WERI-Rb-1 (cell line): ENCODE measurements around the gene TMED7.

Source experiments
- DNase-seq: peaks from one replicate; pipeline ENCODE4 v3.0.0-alpha.2; 2020
- H3K27ac ChIP-seq: fragments of 250-450 bp; sonication (Bioruptor Pico); 2 replicates; pipeline ENCODE4 v1.5.1; 2020; ENCODE audit warnings: mild to moderate bottlenecking, moderate library complexity
- H3K27me3 ChIP-seq: fragments of 250-450 bp; sonication (Bioruptor Pico); 2 replicates; pipeline ENCODE4 v1.5.1; 2021; ENCODE audit warnings: mild to moderate bottlenecking, low read depth, moderate library complexity; ENCODE audit not compliant: insufficient read depth, severe bottlenecking
- H3K36me3 ChIP-seq: fragments of 250-450 bp; sonication (Bioruptor Pico); 2 replicates; pipeline ENCODE4 v1.5.1; 2020; ENCODE audit warnings: mild to moderate bottlenecking, moderate library complexity
- H3K4me3 ChIP-seq: 2 replicates; pipeline ENCODE4 v1.5.1; 2011; ENCODE audit warnings: low read depth, mild to moderate bottlenecking, control low read depth, low read length
- H3K9me3 ChIP-seq: fragments of 250-450 bp; sonication (Bioruptor Pico); 2 replicates; pipeline ENCODE4 v1.5.1; 2021; ENCODE audit warnings: mild to moderate bottlenecking, moderate library complexity; ENCODE audit not compliant: severe bottlenecking
- TF ChIP-seq, protein P1 (sequence below): IDR thresholded peaks from 2 replicates; pipeline ENCODE4 v1.5.1; 2011; ENCODE audit warnings: low read depth, mild to moderate bottlenecking, control low read depth, inconsistent platforms, low read length

The TMED7 gene

DNA sequence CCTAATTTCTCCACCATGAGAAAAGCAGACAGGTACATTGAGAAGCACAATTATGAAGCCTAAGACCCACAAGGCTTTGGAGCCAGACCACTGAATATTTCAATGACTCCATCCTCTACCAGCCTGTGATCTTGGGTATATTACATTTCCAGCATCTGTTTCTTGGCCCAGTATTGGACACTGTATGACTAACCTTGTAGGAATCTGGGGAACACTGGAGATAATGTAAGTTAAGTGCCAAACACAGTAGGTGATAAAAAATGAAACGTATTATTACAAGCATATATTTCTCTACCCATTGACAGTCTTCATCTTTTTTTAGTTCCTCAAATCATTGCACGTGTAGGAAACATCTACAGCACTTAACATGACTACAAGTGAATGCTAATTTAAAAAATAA, 52.7 kb downstream of the TMED7 start:
- H3K27ac ChIP-seq = no peak overlapping the region
- DNase-seq = no peak
- no peaks in the 10 kb centered on the region for H3K9me3 ChIP-seq
- TF ChIP-seq, protein P1, sequence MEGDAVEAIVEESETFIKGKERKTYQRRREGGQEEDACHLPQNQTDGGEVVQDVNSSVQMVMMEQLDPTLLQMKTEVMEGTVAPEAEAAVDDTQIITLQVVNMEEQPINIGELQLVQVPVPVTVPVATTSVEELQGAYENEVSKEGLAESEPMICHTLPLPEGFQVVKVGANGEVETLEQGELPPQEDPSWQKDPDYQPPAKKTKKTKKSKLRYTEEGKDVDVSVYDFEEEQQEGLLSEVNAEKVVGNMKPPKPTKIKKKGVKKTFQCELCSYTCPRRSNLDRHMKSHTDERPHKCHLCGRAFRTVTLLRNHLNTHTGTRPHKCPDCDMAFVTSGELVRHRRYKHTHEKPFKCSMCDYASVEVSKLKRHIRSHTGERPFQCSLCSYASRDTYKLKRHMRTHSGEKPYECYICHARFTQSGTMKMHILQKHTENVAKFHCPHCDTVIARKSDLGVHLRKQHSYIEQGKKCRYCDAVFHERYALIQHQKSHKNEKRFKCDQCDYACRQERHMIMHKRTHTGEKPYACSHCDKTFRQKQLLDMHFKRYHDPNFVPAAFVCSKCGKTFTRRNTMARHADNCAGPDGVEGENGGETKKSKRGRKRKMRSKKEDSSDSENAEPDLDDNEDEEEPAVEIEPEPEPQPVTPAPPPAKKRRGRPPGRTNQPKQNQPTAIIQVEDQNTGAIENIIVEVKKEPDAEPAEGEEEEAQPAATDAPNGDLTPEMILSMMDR = no peak
- no peaks in the 10 kb centered on the region for H3K36me3 ChIP-seq
- H3K4me3 ChIP-seq = no peak overlapping the region
- H3K27me3 ChIP-seq = no peaks in the 10 kb centered on the region

DNA sequence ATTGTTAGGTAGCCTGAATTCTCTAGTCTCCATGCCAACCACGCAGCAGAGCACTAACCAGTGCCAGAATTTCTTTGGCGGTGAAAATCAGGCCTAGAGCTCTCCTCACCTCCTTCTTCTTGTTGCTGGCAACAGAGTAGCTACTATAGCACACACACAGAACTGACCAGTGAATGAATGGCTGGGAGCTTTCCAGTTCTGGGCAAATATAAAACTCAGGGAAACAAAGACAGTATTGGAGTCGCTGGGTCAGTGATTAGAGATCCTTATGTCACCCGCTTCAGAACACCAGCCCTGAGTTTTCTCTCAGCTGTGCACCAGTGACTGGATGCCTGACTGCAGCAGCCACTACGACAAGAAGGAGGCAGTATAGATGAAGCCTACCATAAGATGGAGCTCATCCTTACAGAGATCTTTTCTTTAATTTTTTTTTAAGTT, 54.4 kb downstream of the TMED7 start:
- Histone ChIP-seq H3K36me3 (no peaks in the 10 kb centered on the region), H3K9me3 (no peaks in the 10 kb centered on the region), H3K27me3 (no peaks in the 10 kb centered on the region), H3K27ac (no peak overlapping the region), H3K4me3 (no peak overlapping the region)
- TF ChIP-seq, protein P1 = 0 out of 2 replicates have a peak, but pooled peaks have one; percentile 10
- no peak for DNase-seq

DNA sequence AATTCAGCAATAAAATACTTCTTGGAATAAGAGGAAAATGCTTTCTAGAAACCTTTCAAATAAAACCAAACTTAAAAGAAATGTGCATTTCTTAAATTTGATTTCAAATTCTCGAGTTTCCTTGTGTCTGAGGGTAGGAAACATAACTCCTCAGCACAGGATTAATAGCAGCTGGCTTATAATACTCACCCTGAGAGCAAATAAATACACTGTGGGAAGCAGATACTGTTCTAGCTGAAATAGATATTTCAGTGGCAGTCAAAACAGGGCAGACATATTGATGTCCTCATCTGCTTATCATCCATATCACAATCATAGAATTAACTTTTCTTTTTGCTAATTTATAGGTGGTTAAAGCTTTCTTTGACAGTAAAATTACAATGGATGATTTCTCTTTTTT, 57.2 kb downstream of the TMED7 start:
- no peak overlapping the region for H3K27ac ChIP-seq
- TF ChIP-seq, protein P1 = no peak
- H3K36me3 ChIP-seq = no peaks in the 10 kb centered on the region
- H3K9me3 ChIP-seq = no peaks in the 10 kb centered on the region
- no peaks in the 10 kb centered on the region for H3K27me3 ChIP-seq
- no peak overlapping the region for H3K4me3 ChIP-seq
- DNase-seq = no peak

DNA sequence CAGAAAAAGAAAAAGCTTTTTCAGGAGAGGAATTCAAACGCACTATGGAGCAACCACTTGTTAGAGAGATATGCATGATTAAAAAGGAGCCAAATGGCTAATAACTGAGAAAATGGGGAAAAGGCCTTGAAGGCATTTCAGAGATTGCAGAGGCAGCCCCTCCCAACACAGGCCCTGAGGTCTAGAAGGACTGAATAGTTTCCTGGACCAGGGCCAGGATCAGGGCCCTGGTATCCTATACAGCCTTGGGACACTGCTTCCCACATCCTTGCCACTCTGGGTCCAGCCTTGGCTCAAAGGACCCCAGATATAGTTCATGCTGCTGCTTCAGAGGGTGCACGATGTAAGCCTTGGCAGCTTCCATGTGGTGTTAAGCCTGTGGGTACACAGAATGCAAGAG, 60.6 kb downstream of the TMED7 start:
- no peaks in the 10 kb centered on the region for H3K27me3 ChIP-seq
- H3K36me3 ChIP-seq = no peaks in the 10 kb centered on the region
- TF ChIP-seq, protein P1 = no peak
- H3K9me3 ChIP-seq = no peaks in the 10 kb centered on the region
- H3K4me3 ChIP-seq = no peak overlapping the region
- no peak overlapping the region for H3K27ac ChIP-seq
- no peak for DNase-seq
